Spinal cord (tissue), 10 donors: Measurements from ENCODE around the gene STX2. TPM values are rescaled to one million over a fixed set of nuclear protein-coding genes. Genes with fewer than 3 reads are reported as not detected.

Source experiments
- DNase-seq, 6 donors: peaks; one replicate each; pipeline versions ENCODE4 v3.0.0 to v3.0.0-alpha.2; 2013 to 2015; ENCODE audit warnings: low spot score in 6 of 6, low read depth in 4 of 6
- H3K27ac ChIP-seq: one replicate; pipeline ENCODE4 v1.5.1; 2013; ENCODE audit warnings: low read depth, low read length, control low read depth
- H3K27me3 ChIP-seq: one replicate; pipeline ENCODE4 v1.6.1; 2013; ENCODE audit warnings: low read length; ENCODE audit not compliant: control insufficient read depth, insufficient read depth
- H3K36me3 ChIP-seq: one replicate; pipeline ENCODE4 v1.6.1; 2013; ENCODE audit warnings: low read length; ENCODE audit not compliant: control insufficient read depth, insufficient read depth
- H3K4me1 ChIP-seq: one replicate; pipeline ENCODE4 v1.6.1; 2013; ENCODE audit warnings: low read length; ENCODE audit not compliant: control insufficient read depth, insufficient read depth
- H3K4me3 ChIP-seq: one replicate; pipeline ENCODE4 v1.5.1; 2013; ENCODE audit warnings: low read depth, low read length, control low read depth
- H3K9me3 ChIP-seq: one replicate; pipeline ENCODE4 v1.6.1; 2013; ENCODE audit warnings: low read length; ENCODE audit not compliant: control insufficient read depth, insufficient read depth
- WGBS: methylation state at CpG from one replicate; pipeline ENCODE4 v1.1.5; 2013; ENCODE audit warnings: missing lambda C conversion rate; ENCODE audit not compliant: insufficient coverage; 5-methylcytosine and 5-hydroxymethylcytosine counted together
- polyA plus RNA-seq, 2 donors: library from polyadenylated mRNA; unstranded; fragments of 120-200 nt; gene quantifications; one replicate each; pipeline ENCODE4 v1.2.1, GENCODE V29; 2013; ENCODE audit not compliant: insufficient read length in 2 of 2
- total RNA-seq, 2 donors: library from RNA; depleted of rRNA in 1 of 2; stranded (reverse); fragments of 120-200 nt in 1 of 2; fragments of >200 nt in 1 of 2; gene quantifications; one replicate each; pipeline versions ENCODE4 v1.2.3 to v1.2.4, GENCODE V29; 2013 to 2014
- donor health status: healthy.

The STX2 gene
- total and polyA plus RNA-seq, 4 donors, result 35.5 to 41.4 (median 38.8) TPM

GRCh38 chr12:130835436-130835835 is 3.6 kb downstream of the STX2 start:
- Histone ChIP-seq H3K27ac (no peak overlapping the region), H3K36me3 (peaks cover 3% of the 10 kb centered on the region), H3K27me3 (no peaks in the 10 kb centered on the region), H3K9me3 (no peaks in the 10 kb centered on the region), H3K4me1 (peaks cover 27% of the 10 kb centered on the region), H3K4me3 (no peak overlapping the region)
- WGBS, result 75% methylated on average over 2 of the region's 6 CpGs
- DNase-seq, result no peak

DNA sequence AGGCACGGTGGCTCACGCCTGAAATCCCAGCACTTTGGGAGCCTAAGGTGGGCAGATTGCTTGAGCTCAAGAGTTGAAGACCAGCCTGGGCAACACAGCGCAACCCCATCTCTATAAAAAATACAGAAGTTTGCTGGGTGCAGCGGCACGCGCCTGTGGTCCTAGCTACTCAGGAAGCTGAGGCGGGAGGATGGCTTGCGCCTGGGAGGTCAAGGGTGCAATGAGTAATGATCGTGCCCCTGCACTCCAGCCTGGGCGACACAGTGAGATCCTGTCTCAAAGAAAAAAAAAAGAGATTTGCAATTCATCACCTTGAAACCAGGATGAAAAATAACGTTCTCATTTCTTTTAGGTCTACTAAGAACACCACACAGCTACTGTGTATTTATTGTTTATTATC is 4.0 kb downstream of the STX2 start:
- peaks cover 3% of the 10 kb centered on the region for H3K36me3 ChIP-seq
- DNase-seq, result no peak
- peaks cover 31% of the 10 kb centered on the region for H3K4me1 ChIP-seq
- H3K27me3 ChIP-seq, result no peaks in the 10 kb centered on the region
- H3K4me3 ChIP-seq, result no peak overlapping the region
- WGBS, result 81% methylated on average over 8 of the region's 11 CpGs
- no peaks in the 10 kb centered on the region for H3K9me3 ChIP-seq
- no peak overlapping the region for H3K27ac ChIP-seq

DNA sequence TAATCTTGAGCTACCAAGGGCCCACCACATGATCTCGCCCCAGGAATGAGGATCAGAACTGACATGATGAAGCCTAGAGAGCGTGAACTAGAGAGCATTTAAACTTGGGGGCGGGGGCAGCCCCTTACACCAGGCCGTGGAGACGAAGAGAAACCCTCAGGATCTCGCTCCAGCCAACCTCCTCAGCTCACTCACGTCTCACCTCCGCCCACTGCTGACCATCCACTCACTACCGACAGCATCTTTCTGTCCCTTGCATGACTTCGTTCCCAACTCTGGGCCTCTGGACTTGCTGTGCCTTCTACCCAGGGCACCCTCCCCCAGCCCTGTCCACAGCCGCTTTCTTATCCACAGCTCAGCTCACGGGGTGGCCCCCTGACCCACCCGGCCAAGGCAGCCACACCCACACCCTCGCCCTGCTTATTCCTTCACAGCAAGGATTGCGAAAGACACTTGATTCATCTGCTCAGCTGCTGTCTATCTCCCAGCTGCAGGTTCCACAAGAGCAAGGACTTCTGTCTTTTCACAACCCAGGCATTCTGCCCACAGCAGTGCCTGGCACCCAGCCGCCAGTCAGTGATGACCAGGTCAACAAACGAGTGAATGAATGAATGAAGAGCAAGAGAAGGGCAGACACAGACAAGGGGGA is 6.4 kb downstream of the STX2 start:
- Histone ChIP-seq H3K9me3 (no peaks in the 10 kb centered on the region), H3K27ac (peak overlapping the region; percentile 21), H3K36me3 (peaks cover 3% of the 10 kb centered on the region), H3K4me3 (no peak overlapping the region), H3K4me1 (peaks cover 29% of the 10 kb centered on the region), H3K27me3 (no peaks in the 10 kb centered on the region)
- 69% methylated on average over 15 of the region's 17 CpGs for WGBS
- peak in 1 of 6 donors; percentile 56 for DNase-seq

DNA sequence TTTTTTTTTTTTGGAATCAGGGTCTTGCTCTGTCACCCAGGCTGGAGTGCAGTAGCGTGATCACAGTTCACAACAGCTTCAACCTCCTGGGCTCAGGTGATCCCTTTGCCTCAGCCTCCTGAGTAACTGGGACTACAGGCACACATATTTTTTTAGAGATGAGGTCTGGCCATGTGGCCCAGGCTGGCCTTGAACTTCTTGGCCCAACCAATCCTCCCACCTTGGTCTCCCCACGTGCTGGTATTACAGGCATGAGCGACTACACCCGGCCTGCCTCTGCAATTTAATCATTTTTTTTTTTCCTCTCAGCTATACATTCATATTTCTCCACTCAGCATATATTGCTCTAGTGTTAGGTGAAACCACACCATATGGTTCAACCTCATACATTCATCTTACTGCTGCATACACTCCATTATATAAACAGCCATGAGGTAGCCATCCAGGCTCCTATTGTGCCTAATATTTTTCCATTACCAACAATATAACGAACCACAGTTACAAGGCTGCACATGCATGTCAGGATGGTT is 7.1 kb downstream of the STX2 start:
- Histone ChIP-seq H3K27ac (no peak overlapping the region), H3K27me3 (no peaks in the 10 kb centered on the region), H3K4me3 (no peak overlapping the region), H3K36me3 (peaks cover 3% of the 10 kb centered on the region), H3K9me3 (no peaks in the 10 kb centered on the region), H3K4me1 (peaks cover 22% of the 10 kb centered on the region)
- DNase-seq, result no peak
- WGBS, result 71% methylated on average over 4 of the region's 5 CpGs

DNA sequence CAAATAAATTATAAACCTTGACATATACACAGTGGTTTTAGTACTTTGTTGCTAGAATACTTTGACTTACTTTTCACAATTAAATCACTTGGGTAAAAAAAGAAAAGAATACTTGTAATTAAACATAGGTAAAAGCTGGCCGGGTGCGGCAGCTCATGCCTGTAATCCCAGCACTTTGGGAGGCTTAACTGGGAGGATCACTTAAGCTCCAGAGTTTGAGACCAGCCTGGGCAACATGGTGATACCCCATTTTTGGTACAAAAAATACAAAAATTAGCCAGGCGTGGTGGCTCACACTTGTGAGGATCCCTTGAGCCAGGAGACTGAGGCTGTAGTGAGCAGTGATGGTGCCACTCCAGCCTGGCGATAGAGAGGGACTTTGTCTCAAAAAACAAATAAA is 7.8 kb downstream of the STX2 start:
- DNase-seq, result no peak
- Histone ChIP-seq H3K27me3 (no peaks in the 10 kb centered on the region), H3K4me1 (peaks cover 22% of the 10 kb centered on the region), H3K36me3 (peaks cover 4% of the 10 kb centered on the region), H3K9me3 (no peaks in the 10 kb centered on the region), H3K27ac (no peak overlapping the region), H3K4me3 (no peak overlapping the region)
- WGBS, result 100% methylated on average over 3 of the region's 4 CpGs

GRCh38 chr12:130830246-130830551 is 8.9 kb downstream of the STX2 start:
- Histone ChIP-seq H3K27ac (no peak overlapping the region), H3K27me3 (no peaks in the 10 kb centered on the region), H3K4me1 (peaks cover 22% of the 10 kb centered on the region), H3K9me3 (no peaks in the 10 kb centered on the region), H3K36me3 (peaks cover 10% of the 10 kb centered on the region), H3K4me3 (no peak overlapping the region)
- DNase-seq, result peak in 1 of 6 donors; percentile 45
- WGBS, result 32% methylated on average over 13 of the region's 14 CpGs

DNA sequence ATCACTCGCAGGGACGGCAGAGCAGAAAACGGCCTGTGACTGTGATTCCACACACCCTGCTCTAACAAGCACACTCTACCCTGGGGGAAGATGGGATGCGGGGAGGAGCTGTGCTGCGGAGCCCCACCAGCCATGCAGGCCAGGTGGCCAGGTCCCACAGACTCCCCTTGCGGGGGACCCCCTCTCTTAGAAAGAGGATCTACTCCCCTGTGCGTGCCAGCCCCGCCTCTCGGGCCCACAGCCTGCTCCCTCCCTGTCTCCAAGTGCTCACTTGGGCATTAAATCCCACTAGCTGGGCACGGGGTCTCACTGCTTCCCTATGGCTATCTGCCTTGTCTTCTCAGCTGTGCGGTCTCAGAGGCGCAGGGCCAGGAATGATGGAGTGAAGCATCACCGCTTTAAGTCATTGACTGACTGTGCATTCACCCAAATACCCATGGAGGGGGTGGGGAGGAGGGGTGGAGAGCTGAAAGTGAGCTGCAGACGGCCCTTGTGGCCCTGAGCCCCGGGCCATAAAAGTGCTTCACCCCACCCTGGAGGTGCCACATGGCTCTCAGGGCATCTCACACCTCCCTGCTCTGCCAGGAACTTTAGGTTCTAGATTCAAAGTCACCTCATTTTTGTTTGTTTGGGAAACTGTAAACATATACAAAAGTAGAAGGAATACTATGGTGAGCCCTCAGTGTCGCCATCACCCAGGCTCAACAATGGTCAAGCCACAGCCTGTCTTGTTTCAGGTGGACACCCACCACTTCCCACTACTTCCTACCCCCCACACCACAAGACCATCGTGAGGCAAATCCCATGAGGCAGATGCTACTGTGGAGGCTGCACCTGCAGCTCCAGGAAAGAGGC is 9.4 kb downstream of the STX2 start:
- H3K9me3 ChIP-seq, result no peaks in the 10 kb centered on the region
- no peaks in the 10 kb centered on the region for H3K27me3 ChIP-seq
- DNase-seq, result peak in 1 of 6 donors; percentile 45
- WGBS, result 49% methylated on average over 8 of the region's 17 CpGs
- peaks cover 10% of the 10 kb centered on the region for H3K36me3 ChIP-seq
- H3K27ac ChIP-seq, result no peak overlapping the region
- peaks cover 22% of the 10 kb centered on the region for H3K4me1 ChIP-seq
- no peak overlapping the region for H3K4me3 ChIP-seq

DNA sequence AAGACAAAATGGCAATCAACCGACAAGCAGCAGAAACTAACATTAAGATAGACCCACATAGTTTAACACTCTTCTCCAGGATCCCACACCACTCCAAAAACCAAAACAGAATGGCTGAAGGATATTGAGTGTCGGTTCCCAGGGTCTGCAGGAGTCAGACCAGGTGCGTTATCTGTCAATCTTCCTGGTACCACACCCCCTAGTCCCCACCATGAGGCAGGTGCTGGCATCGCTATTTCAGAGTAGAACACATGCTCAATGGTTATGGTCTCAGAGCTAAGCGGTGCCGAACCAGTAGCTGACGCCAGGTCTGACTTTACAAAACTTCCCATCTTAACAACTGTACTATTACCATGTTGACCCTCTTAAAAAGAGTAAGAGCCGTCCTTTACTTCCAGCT is 10.2 kb downstream of the STX2 start:
- Histone ChIP-seq H3K27ac (no peak overlapping the region), H3K9me3 (no peaks in the 10 kb centered on the region), H3K36me3 (peaks cover 10% of the 10 kb centered on the region), H3K4me1 (peaks cover 22% of the 10 kb centered on the region), H3K4me3 (no peak overlapping the region), H3K27me3 (no peaks in the 10 kb centered on the region)
- no peak for DNase-seq
- WGBS, result 77% methylated on average over 7 of the region's 8 CpGs

- WGBS, result 90% methylated on average over 3 of the region's 3 CpGs
- H3K27me3 ChIP-seq, result no peaks in the 10 kb centered on the region
- H3K4me3 ChIP-seq, result no peak overlapping the region
- no peak for DNase-seq
- H3K4me1 ChIP-seq, result peaks cover 14% of the 10 kb centered on the region
- no peaks in the 10 kb centered on the region for H3K9me3 ChIP-seq
- no peak overlapping the region for H3K27ac ChIP-seq
- H3K36me3 ChIP-seq, result peaks cover 18% of the 10 kb centered on the region
Measured at GRCh38 chr12:130827432-130827831, 11.6 kb downstream of the STX2 start.
